ENCODE data around the gene KRTAP20-3. TPM values are rescaled to one million over a fixed set of nuclear protein-coding genes. Genes with fewer than 3 reads are reported as not detected.

The KRTAP20-3 gene
- total RNA-seq, 4 donors from 2014 or later = not detected

- Histone ChIP-seq H3K27me3 (no peaks in the 10 kb centered on the region), H3K9me3 (no peaks in the 10 kb centered on the region), H3K4me1 (no peaks in the 10 kb centered on the region), H3K27ac (replicated peaks in 1 of 4) (no peak overlapping the region), H3K4me3 (no peak overlapping the region), H3K36me3 (no peaks in the 10 kb centered on the region)
- intact Hi-C loops (cut with DNase I) = no loop called here
- TF ChIP-seq CTCF (IDR thresholded peaks at IDR 0.05) (no peak), POLR2AphosphoS5 (IDR thresholded peaks at IDR 0.05) (no peak), POLR2A (IDR thresholded peaks at IDR 0.05; ENCODE audit: low read depth) (no peak), EP300 (IDR thresholded peaks at IDR 0.05) (no peak)
- 93% methylated on average over 3 of the region's 3 CpGs for WGBS
- no peak for DNase-seq (ENCODE audit: extremely low spot score)
These were observed 19.3 kb upstream of the KRTAP20-3 start for GRCh38 chr21:30623362-30623761.

DNA sequence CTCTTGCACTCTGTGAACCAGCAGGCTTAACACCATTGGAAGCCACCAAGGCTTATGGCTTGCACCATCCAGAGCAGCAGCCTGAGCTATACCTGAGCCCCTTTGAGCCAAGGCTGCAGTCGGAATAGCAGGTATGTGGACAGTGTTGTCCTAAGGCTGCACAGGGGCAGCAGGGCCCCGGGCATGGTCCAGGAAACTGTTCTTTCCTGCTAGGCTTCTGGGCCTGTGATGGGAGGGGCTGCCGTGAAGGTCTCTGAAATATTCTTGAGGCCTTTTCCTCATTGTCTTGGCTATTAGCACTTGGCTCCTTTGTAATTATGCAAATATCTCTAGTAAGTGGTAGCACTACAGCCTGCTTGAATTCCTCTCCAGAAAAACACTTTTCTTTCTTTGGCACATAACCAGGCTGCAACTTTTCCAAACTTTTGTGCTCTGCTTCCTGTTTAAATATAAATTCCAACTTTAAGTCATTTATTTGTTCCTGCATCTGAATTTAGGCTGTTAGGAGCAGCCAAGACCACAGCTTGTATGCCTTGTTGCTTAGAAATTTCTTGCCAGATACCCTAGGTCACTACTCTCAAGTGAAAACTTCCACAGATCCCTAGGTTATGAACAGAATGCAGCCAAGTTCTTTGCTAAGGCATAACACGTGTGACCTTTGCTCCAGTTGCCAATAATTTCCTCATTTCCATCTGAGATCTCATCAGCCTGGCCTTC lies 17.1 kb upstream of the KRTAP20-3 start:
- WGBS = 67% methylated on average over 4 of the region's 4 CpGs
- no peaks in the 10 kb centered on the region for H3K4me1 ChIP-seq
- H3K27ac ChIP-seq (replicated peaks in 1 of 4) = no peak overlapping the region
- DNase-seq (ENCODE audit: extremely low spot score) = no peak
- H3K36me3 ChIP-seq = no peaks in the 10 kb centered on the region
- H3K27me3 ChIP-seq = no peaks in the 10 kb centered on the region
- no peaks in the 10 kb centered on the region for H3K9me3 ChIP-seq
- intact Hi-C loops (cut with DNase I) = no loop called here
- no peak overlapping the region for H3K4me3 ChIP-seq
- no peak for TF ChIP-seq POLR2AphosphoS5 (IDR thresholded peaks at IDR 0.05)

GRCh38 chr21:30628109-30628508 lies 14.6 kb upstream of the KRTAP20-3 start:
- H3K36me3 ChIP-seq = no peaks in the 10 kb centered on the region
- TF ChIP-seq CTCF (IDR thresholded peaks at IDR 0.05) = no peak
- no peak for TF ChIP-seq POLR2AphosphoS5 (IDR thresholded peaks at IDR 0.05)
- no peak for TF ChIP-seq POLR2A (IDR thresholded peaks at IDR 0.05; ENCODE audit: low read depth)
- no peak for TF ChIP-seq EP300 (IDR thresholded peaks at IDR 0.05)
- H3K4me3 ChIP-seq = no peak overlapping the region
- no peaks in the 10 kb centered on the region for H3K27me3 ChIP-seq
- intact Hi-C loops (cut with DNase I) = no loop called here
- no peak overlapping the region for H3K27ac ChIP-seq (replicated peaks in 1 of 4)
- WGBS = 83% methylated on average over 4 of the region's 4 CpGs
- DNase-seq (ENCODE audit: extremely low spot score) = no peak
- no peaks in the 10 kb centered on the region for H3K9me3 ChIP-seq
- H3K4me1 ChIP-seq = no peaks in the 10 kb centered on the region

DNA sequence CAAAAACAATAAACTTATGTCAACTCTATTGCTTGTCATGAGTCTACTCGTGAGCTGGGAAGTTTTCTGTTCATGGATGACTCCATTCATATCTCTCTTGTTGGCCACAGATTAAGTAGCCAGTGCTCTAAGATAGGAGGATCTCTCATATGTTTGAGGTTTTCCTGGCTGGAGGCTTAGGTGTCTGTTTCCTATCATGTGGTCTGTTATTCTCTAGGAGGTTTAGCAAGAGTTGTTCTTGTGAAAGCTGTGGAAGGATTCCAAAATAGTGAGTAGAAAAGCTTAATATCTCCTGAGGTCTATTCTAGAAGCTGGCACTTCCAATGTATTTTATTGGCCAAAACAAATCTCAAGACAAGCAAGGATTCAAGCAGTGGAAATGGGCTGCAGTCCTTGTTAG lies 13.5 kb upstream of the KRTAP20-3 start:
- Histone ChIP-seq H3K4me1 (no peaks in the 10 kb centered on the region), H3K9me3 (no peaks in the 10 kb centered on the region), H3K4me3 (no peak overlapping the region), H3K27me3 (no peaks in the 10 kb centered on the region), H3K36me3 (no peaks in the 10 kb centered on the region), H3K27ac (replicated peaks in 1 of 4) (no peak overlapping the region)
- 34% methylated on average over 1 of the region's 1 CpG for WGBS
- DNase-seq (ENCODE audit: extremely low spot score) = no peak
- intact Hi-C loops (cut with DNase I) = no loop called here
- TF ChIP-seq POLR2A (IDR thresholded peaks at IDR 0.05; ENCODE audit: low read depth) = no peak

- 100% methylated on average over 1 of the region's 1 CpG for WGBS
- Histone ChIP-seq H3K9me3 (no peaks in the 10 kb centered on the region), H3K36me3 (no peaks in the 10 kb centered on the region), H3K27me3 (no peaks in the 10 kb centered on the region), H3K4me3 (no peak within 1 kb of the TSS), H3K4me1 (no peaks in the 10 kb centered on the region), H3K27ac (replicated peaks in 1 of 4) (no peak within 1 kb of the TSS)
- intact Hi-C loops (cut with DNase I) = no loop called here
- DNase-seq (ENCODE audit: extremely low spot score) = no peak
- no peak for TF ChIP-seq POLR2A (IDR thresholded peaks at IDR 0.05; ENCODE audit: low read depth)
- TF ChIP-seq POLR2AphosphoS5 (IDR thresholded peaks at IDR 0.05) = no peak
- no peak for TF ChIP-seq CTCF (IDR thresholded peaks at IDR 0.05)
- no peak for TF ChIP-seq EP300 (IDR thresholded peaks at IDR 0.05)
These were observed 7.8 kb upstream of the KRTAP20-3 start, which contains the start of gene KRTAP20-2 for GRCh38 chr21:30634906-30635305. TSS of gene KRTAP20-2 (plus strand) at chr21:30635206. CDS start at chr21:30635264, 58 bp downstream.

DNA sequence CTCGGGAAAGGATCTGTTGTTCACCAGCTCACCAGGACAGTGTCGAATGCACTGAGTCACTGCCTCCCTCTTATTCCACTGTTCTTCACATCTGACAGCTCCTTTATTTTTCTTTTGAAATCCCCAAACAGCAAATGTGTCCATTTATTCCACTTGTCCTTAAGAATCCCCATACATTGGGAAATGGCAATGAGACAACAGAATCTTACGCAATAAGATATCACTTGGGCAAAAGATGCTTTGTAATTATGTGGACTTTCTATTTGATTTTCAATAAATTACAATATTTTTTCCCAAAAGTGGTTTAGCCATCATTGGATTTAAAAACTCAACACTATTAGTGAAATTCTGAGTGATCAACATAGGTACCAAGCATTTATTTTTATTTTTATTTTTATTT lies 4.0 kb upstream of the KRTAP20-3 start:
- no peak for DNase-seq (ENCODE audit: extremely low spot score)
- WGBS = 49% methylated on average over 3 of the region's 3 CpGs
- H3K36me3 ChIP-seq = no peaks in the 10 kb centered on the region
- intact Hi-C loops (cut with DNase I) = no loop called here
- H3K4me3 ChIP-seq = no peak overlapping the region
- TF ChIP-seq CTCF (IDR thresholded peaks at IDR 0.05) = no peak
- H3K27ac ChIP-seq (replicated peaks in 1 of 4) = no peak overlapping the region
- no peaks in the 10 kb centered on the region for H3K9me3 ChIP-seq
- no peaks in the 10 kb centered on the region for H3K4me1 ChIP-seq
- no peaks in the 10 kb centered on the region for H3K27me3 ChIP-seq
